GM12878 (cell line): Measurements from ENCODE around the gene ACTN3. TPM values are rescaled to one million over a fixed set of nuclear protein-coding genes. Genes with fewer than 3 reads are reported as not detected.

Source experiments
- BCL11A ChIP-seq: IDR thresholded peaks from 2 replicates; pipeline ENCODE4 v1.6.1; 2011; ENCODE audit warnings: low read depth, low read length
- CBFB ChIP-seq: IDR thresholded peaks from 2 replicates; pipeline ENCODE4 v1.6.1; 2016; ENCODE audit warnings: antibody characterized with exemption, low read depth
- CHD1 ChIP-seq: IDR thresholded peaks from 2 replicates; pipeline ENCODE4 v1.6.1; 2012; ENCODE audit warnings: low read depth, low read length, improper control_type of control experiment
- CHD2 ChIP-seq: IDR thresholded peaks from 2 replicates; pipeline ENCODE4 v1.6.1; 2011; ENCODE audit warnings: low read depth, low read length, improper control_type of control experiment, borderline replicate concordance
- DPF2 ChIP-seq: fragments of 450-650 bp; IDR thresholded peaks from 2 replicates; pipeline ENCODE4 v1.6.1; 2017; ENCODE audit warnings: mild to moderate bottlenecking
- ESRRA ChIP-seq: IDR thresholded peaks from 2 replicates; pipeline ENCODE4 v1.6.1; 2012; ENCODE audit warnings: mild to moderate bottlenecking, low read length, improper control_type of control experiment
- FOXM1 ChIP-seq: IDR thresholded peaks from 2 replicates; pipeline ENCODE4 v1.6.1; 2012; ENCODE audit warnings: low read depth, mild to moderate bottlenecking, inconsistent platforms, low read length, moderate library complexity
- IKZF1 ChIP-seq: fragments of 450-650 bp; conservative IDR thresholded peaks from 2 replicates; pipeline ENCODE4 v1.6.1; 2017; ENCODE audit warnings: antibody characterized with exemption, mild to moderate bottlenecking
- IRF4 ChIP-seq: IDR thresholded peaks from 2 replicates; pipeline ENCODE4 v1.6.1; 2011; ENCODE audit warnings: low read depth, low read length
- MEF2A ChIP-seq: IDR thresholded peaks from 2 replicates; pipeline ENCODE4 v1.6.1; 2011; ENCODE audit warnings: low read depth, mild to moderate bottlenecking, low read length, moderate library complexity; ENCODE audit not compliant: insufficient read depth
- MXI1 ChIP-seq: fragments of 150-350 bp; IDR thresholded peaks from 2 replicates; pipeline ENCODE4 v1.6.1; 2011; ENCODE audit warnings: low read depth, mild to moderate bottlenecking, inconsistent platforms, low read length, improper control_type of control experiment
- NFIC ChIP-seq: IDR thresholded peaks from 2 replicates; pipeline ENCODE4 v1.6.1; 2012; ENCODE audit warnings: low read depth, mild to moderate bottlenecking, inconsistent platforms, low read length, moderate library complexity
- NR2F1 ChIP-seq: fragments of 450-650 bp; conservative IDR thresholded peaks from 2 replicates; pipeline ENCODE4 v1.6.1; 2017; ENCODE audit warnings: mild to moderate bottlenecking
- PAX5 ChIP-seq: IDR thresholded peaks from 2 replicates; pipeline ENCODE4 v1.6.1; 2011; ENCODE audit warnings: low read depth, low read length, borderline replicate concordance
- POU2F2 ChIP-seq: IDR thresholded peaks from 3 replicates; pipeline ENCODE4 v1.6.1; 2011; ENCODE audit warnings: low read depth, mild to moderate bottlenecking, low read length, borderline replicate concordance
- RAD51 ChIP-seq: fragments of 450-650 bp; IDR thresholded peaks from 2 replicates; pipeline ENCODE4 v1.6.1; 2016; ENCODE audit warnings: moderate library complexity, mild to moderate bottlenecking, inconsistent platforms
- RBBP5 ChIP-seq: fragments of 200-600 bp; sonication (generic); conservative IDR thresholded peaks from 2 replicates; pipeline ENCODE4 v1.6.1; 2016
- SMAD5 ChIP-seq: IDR thresholded peaks from 2 replicates; pipeline ENCODE4 v1.6.1; 2016; ENCODE audit warnings: antibody characterized with exemption, low read depth
- SMC3 ChIP-seq: IDR thresholded peaks from 2 replicates; pipeline ENCODE4 v1.6.1; 2011; ENCODE audit warnings: low read length, improper control_type of control experiment, borderline replicate concordance
- SREBF1 ChIP-seq: IDR thresholded peaks from 2 replicates; pipeline ENCODE4 v1.6.1; 2012; ENCODE audit warnings: mild to moderate bottlenecking, low read length
- STAT3 ChIP-seq: IDR thresholded peaks from 2 replicates; pipeline ENCODE4 v1.6.1; 2011; ENCODE audit warnings: low read depth, low read length, improper control_type of control experiment
- TCF3 ChIP-seq: IDR thresholded peaks from 2 replicates; pipeline ENCODE4 v1.6.1; 2012; ENCODE audit warnings: low read depth, mild to moderate bottlenecking, low read length, borderline replicate concordance; ENCODE audit not compliant: insufficient read depth
- TCF7 ChIP-seq: IDR thresholded peaks from 2 replicates; pipeline ENCODE4 v1.6.1; 2014; ENCODE audit warnings: antibody characterized with exemption, borderline replicate concordance
- YY1 ChIP-seq: IDR thresholded peaks from 2 replicates; pipeline ENCODE4 v1.6.1; 2011; ENCODE audit warnings: low read depth, mild to moderate bottlenecking, low read length
- ZNF274 ChIP-seq: IDR thresholded peaks from one replicate; pipeline ENCODE4 v1.8.0; 2011; ENCODE audit not compliant: insufficient read length, insufficient read depth
- polyA plus RNA-seq, 11 experiments: library from polyadenylated mRNA; depleted of rRNA in 4 of 11; unstranded in 6 of 11; stranded (reverse) in 5 of 11; fragments of >200 nt; fragmentation: Nextera tagmentation in 4 of 11; fragmentation: Illumina TruSeq in 1 of 11; extraction: Ambion mirVana in 4 of 11; extraction: Trizol in 1 of 11; gene quantifications; 1 replicate in 1 of 11; 2 replicates in 10 of 11; pipeline versions ENCODE4 v1.2.1 to v1.2.3, GENCODE V29; 2011 to 2016; ENCODE audit warnings: inconsistent platforms in 2 of 11, missing spikeins in 2 of 11, low read depth in 1 of 11
- total RNA-seq, 4 experiments: library from RNA; depleted of rRNA in 3 of 4; stranded (reverse); fragments of >200 nt in 3 of 4; fragmentation: Illumina TruSeq in 1 of 4; extraction: Trizol in 1 of 4; gene quantifications; 2 replicates each; pipeline versions ENCODE4 v1.2.1 to v1.2.3, GENCODE V29; 2013 to 2021
- TF ChIP-seq, protein P1 (sequence below): fragments of 450-650 bp; IDR thresholded peaks from 2 replicates; pipeline ENCODE4 v1.6.1; 2016; ENCODE audit warnings: mild to moderate bottlenecking
- TF ChIP-seq, protein P2 (sequence below): IDR thresholded peaks from 2 replicates; pipeline ENCODE4 v1.6.1; 2012; ENCODE audit warnings: low read depth, low read length, improper control_type of control experiment
- TF ChIP-seq, protein P3 (sequence below): IDR thresholded peaks from 2 replicates; pipeline ENCODE4 v1.6.1; 2012; ENCODE audit warnings: mild to moderate bottlenecking, low read depth, low read length

ACTN3 gene
- total and polyA plus RNA-seq, 10 of the 15 experiments (the other 5 are each of a cell fraction or from before 2014, with no cell fraction given): 0.06 to 0.67 (median 0.17) TPM; not detected in 3

DNA sequence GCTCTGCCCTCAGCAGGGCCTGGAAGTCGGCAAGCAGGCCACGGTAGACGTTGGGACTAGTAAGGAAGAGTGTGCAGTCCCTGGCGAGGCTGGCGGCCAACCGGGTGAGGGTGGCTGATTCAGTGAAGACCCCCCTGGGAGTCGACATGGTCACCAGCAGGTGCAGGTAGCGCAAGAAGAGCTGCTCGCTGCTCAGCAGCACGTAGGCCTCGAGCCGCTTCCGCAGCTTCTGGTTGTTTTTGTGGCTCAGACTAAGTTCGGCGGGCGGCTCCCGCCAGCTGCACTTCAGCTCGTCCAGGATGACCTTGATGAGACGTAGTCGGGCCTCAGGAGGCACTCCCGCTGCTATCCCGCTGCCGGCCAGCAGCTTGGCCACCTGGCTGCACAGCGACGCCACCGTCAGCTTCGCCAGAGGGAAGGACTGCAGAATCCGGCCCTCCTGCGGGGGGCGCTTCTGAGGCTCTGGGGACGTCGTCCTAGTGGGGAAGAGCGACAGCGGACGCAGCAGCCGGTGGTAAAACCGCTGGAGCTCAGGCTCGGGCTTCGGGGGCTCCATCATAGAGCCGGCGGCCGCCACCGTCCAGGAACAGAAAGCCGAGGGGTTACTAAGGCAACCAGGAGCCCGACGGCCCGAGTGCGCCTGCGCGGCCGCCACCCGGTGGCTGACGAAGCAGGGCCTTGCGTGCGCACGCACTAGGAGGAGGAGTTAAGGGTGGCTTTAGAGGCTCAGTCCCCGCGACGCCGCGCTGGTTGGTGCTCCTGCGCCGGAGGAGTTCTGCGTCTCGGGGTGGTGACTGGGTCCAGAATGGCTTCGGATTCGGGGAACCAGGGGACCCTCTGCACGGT, 46.0 kb downstream of the ACTN3 start, which contains the start of the genes CCDC87 and CCS (continued):
- TF ChIP-seq, protein P1, sequence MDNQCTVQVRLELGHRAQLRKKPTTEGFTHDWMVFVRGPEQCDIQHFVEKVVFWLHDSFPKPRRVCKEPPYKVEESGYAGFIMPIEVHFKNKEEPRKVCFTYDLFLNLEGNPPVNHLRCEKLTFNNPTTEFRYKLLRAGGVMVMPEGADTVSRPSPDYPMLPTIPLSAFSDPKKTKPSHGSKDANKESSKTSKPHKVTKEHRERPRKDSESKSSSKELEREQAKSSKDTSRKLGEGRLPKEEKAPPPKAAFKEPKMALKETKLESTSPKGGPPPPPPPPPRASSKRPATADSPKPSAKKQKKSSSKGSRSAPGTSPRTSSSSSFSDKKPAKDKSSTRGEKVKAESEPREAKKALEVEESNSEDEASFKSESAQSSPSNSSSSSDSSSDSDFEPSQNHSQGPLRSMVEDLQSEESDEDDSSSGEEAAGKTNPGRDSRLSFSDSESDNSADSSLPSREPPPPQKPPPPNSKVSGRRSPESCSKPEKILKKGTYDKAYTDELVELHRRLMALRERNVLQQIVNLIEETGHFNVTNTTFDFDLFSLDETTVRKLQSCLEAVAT: peak; percentile 60; the same call in 1 of the 2 replicates
- TF ChIP-seq TCF7: no peak
- no peak for TF ChIP-seq CHD2
- TF ChIP-seq NR2F1: no peak
- TF ChIP-seq MXI1: peak; percentile 90
- peak; percentile 20; the same call in 1 of the 2 replicates for TF ChIP-seq PAX5
- TF ChIP-seq RBBP5: no peak
- TF ChIP-seq, protein P2, sequence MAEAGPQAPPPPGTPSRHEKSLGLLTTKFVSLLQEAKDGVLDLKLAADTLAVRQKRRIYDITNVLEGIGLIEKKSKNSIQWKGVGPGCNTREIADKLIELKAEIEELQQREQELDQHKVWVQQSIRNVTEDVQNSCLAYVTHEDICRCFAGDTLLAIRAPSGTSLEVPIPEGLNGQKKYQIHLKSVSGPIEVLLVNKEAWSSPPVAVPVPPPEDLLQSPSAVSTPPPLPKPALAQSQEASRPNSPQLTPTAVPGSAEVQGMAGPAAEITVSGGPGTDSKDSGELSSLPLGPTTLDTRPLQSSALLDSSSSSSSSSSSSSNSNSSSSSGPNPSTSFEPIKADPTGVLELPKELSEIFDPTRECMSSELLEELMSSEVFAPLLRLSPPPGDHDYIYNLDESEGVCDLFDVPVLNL: no peak
- no peak for TF ChIP-seq DPF2
- peak; percentile 92 for TF ChIP-seq IKZF1
- no peak; the same call in 1 of the 2 replicates for TF ChIP-seq SMC3
- TF ChIP-seq ESRRA: no peak
- TF ChIP-seq BCL11A: no peak
- no peak for TF ChIP-seq TCF3
- 0 out of 2 replicates have a peak, but pooled peaks have one; percentile 9 for TF ChIP-seq YY1
- no peak for TF ChIP-seq RAD51
- TF ChIP-seq IRF4: no peak
- peak; percentile 86 for TF ChIP-seq SMAD5
- TF ChIP-seq SREBF1: no peak
- peak; percentile 47; the same call in 1 of the 2 replicates for TF ChIP-seq CBFB
- TF ChIP-seq MEF2A: no peak
- peak; percentile 42; the same call in 1 of the 3 replicates for TF ChIP-seq POU2F2
- TF ChIP-seq STAT3: no peak
- TF ChIP-seq CHD1: no peak
- no peak for TF ChIP-seq ZNF274
- TF ChIP-seq, protein P3, sequence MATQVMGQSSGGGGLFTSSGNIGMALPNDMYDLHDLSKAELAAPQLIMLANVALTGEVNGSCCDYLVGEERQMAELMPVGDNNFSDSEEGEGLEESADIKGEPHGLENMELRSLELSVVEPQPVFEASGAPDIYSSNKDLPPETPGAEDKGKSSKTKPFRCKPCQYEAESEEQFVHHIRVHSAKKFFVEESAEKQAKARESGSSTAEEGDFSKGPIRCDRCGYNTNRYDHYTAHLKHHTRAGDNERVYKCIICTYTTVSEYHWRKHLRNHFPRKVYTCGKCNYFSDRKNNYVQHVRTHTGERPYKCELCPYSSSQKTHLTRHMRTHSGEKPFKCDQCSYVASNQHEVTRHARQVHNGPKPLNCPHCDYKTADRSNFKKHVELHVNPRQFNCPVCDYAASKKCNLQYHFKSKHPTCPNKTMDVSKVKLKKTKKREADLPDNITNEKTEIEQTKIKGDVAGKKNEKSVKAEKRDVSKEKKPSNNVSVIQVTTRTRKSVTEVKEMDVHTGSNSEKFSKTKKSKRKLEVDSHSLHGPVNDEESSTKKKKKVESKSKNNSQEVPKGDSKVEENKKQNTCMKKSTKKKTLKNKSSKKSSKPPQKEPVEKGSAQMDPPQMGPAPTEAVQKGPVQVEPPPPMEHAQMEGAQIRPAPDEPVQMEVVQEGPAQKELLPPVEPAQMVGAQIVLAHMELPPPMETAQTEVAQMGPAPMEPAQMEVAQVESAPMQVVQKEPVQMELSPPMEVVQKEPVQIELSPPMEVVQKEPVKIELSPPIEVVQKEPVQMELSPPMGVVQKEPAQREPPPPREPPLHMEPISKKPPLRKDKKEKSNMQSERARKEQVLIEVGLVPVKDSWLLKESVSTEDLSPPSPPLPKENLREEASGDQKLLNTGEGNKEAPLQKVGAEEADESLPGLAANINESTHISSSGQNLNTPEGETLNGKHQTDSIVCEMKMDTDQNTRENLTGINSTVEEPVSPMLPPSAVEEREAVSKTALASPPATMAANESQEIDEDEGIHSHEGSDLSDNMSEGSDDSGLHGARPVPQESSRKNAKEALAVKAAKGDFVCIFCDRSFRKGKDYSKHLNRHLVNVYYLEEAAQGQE: no peak
- no peak for TF ChIP-seq NFIC
- no peak for TF ChIP-seq FOXM1
